GM11168 (cell line): ENCODE data around the gene ZNF722.
"Not testable (repeated sequence)": the region's sequence is repeated elsewhere in the genome, so short reads cannot be mapped to it uniquely, and the experiment has no call there.

Experiments
- in situ Hi-C: fragments of 300-500 bp; cut with MboI; formaldehyde crosslinking; loops from one replicate; pipeline ENCODE4 v1.12.0; 2022; ENCODE audit warnings: low sequenced_read_pairs; ENCODE audit not compliant: unreplicated experiment

ZNF722 gene

GRCh38 chr7:63998549-63998948 is at the start of gene ZNF722:
Gene ZNF722 (plus strand): TSS chr7:63998849. CDS start chr7:63998962, 113 bp downstream.
- in situ Hi-C loops, result no loop called here

- in situ Hi-C loops, result no loop called here
Observed at GRCh38 chr7:63953181-63953580, 45.5 kb upstream of the ZNF722 start.

- in situ Hi-C loops, result no loop called here
Observed at GRCh38 chr7:63968629-63969028, 30.0 kb upstream of the ZNF722 start.

- in situ Hi-C loops, result not testable (repeated sequence)
Observed at GRCh38 chr7:64015496-64015895, 16.8 kb downstream of the ZNF722 start.

GRCh38 chr7:64035388-64035787 is 36.7 kb downstream of the ZNF722 start:
- in situ Hi-C loops, result no loop called here

GRCh38 chr7:64037095-64037494 is 38.4 kb downstream of the ZNF722 start:
- in situ Hi-C loops, result no loop called here

- in situ Hi-C loops, result no loop called here
Observed at GRCh38 chr7:64045301-64046040, 46.8 kb downstream of the ZNF722 start, which contains the start of gene ZNF727. Gene ZNF727 (plus strand): TSS chr7:64045434. CDS start chr7:64045622, 188 bp downstream.

GRCh38 chr7:64046041-64046389 is 47.4 kb downstream of the ZNF722 start:
- in situ Hi-C loops, result no loop called here
